GM19328 (cell line): ENCODE results near the gene CAPN14.

Source experiments
- ATAC-seq: cut with Tn5 transposase; IDR thresholded peaks from one replicate; pipeline ENCODE4 v1.9.1; 2021; ENCODE audit warnings: mild to moderate bottlenecking, moderate library complexity; ENCODE audit not compliant: unreplicated experiment

The CAPN14 gene

GRCh38 chr2:31142110-31142509, 75.2 kb downstream of the CAPN14 start:
- no peak for ATAC-seq

DNA sequence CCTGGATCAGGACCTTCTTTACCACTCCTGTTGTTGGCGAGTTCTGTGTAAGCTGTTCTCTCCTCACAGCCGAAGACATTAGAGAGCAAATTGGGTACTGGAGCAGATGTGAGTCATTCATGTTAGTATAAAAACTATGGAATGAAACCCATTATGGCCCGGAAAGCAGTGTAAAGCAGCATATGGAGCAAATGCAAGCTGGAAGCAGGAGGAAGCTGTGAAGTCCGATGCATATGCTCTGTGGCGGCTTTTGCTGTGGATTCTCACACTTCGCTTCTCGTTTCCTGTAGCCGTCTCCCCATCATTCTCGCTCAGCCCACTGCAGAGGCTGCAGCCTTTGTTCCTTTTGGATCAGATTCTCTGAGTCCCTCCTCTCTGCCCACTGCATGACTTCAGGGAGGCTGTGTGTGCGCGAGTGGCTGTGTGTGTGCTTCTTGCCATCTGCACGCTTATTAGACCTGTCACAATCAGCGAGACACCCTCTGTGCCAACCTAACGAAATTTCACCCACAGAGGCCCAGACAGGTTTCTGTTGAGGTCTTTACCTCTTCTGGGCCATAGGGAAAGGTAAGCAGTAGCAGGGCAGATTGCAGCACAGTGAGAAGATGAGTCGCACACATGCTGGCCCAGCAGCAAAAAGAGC, 75.8 kb downstream of the CAPN14 start:
- no peak for ATAC-seq

DNA sequence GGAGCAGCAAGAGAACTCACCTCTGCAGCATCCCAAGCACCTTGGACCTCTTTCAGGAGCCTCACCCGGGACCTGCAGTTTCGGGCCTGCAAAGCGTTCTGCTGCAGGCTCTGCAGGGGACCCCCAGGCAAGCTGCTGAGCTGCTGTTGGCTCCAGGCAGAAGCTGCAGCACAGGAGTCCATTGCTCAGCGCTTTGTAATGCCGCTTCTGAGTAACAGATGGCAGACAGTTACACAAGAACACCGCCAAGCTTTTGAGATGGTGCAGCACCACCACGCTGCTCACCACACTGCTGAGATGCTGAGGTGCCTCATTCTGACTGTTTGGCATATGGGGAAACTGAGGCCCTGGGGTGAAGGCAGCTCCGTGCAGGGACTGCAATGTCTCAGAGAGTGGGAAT, 77.2 kb downstream of the CAPN14 start:
- ATAC-seq: no peak

DNA sequence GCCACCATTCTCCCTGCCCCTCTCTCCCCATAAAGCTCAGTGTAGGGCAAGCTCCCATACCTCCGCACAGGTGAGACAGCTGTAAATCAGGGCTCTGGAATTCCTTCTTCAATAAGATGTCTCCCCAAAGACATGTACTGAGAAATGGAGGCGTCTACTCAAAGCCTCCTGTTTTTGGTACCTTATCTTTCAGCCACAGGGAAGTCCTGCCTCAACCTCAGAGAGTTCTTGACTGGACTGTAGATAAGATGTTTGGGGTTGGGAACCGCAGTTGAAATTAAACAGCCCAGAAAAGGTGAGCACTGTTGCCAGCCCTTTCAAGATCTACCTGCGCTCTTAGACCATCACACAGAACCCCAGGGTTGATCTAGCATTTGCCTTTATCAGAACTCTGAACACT, 77.6 kb downstream of the CAPN14 start:
- ATAC-seq: no peak

GRCh38 chr2:31138037-31138962, 79.0 kb downstream of the CAPN14 start, which contains the start of gene GALNT14:
TSS of gene GALNT14 (minus strand) at chr2:31138440. CDS start at chr2:31138086, 354 bp downstream.
- ATAC-seq: no peak

GRCh38 chr2:31137211-31138036, 79.9 kb downstream of the CAPN14 start:
- ATAC-seq: no peak

- no peak for ATAC-seq
Observed at GRCh38 chr2:31136732-31137131, 80.6 kb downstream of the CAPN14 start.

DNA sequence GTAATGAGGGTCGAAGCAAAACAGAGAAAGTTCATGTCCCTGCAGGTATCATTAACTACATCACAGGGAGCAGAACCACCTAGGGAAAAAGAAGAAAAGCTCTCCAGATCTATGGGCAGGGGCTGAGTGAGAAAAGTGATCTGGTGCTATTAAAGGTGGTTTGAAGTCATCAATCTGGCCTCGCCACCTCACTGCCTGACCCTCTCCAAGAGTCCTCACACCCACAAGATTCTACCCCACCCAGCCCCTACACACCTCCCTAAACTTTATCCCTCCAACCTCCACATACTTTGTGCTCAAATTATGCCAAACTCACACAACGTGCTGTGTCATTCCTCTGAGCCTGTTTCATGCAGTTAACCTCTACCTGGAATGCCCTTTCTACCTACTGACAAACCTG, 81.3 kb downstream of the CAPN14 start:
- no peak for ATAC-seq

GRCh38 chr2:31134480-31134879, 82.8 kb downstream of the CAPN14 start:
- no peak for ATAC-seq

DNA sequence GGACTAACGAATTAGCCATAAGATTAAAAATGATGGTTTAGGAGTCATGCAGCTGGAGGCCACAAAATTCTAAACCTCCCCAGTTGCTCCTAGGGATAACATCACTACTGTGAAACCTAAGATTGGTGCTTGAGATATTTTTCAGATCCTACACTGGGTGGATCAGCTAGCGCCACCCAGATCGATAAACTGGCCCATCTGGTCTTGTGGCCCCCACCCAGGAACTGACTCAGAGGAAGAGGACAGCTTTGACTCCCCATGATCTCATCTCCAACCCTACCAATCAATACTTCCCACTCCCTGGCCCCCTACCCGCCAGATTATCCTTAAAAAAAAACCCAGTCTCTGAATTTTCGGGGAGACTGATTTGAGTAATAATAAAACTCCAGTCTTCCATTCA, 84.5 kb downstream of the CAPN14 start:
- ATAC-seq: no peak

DNA sequence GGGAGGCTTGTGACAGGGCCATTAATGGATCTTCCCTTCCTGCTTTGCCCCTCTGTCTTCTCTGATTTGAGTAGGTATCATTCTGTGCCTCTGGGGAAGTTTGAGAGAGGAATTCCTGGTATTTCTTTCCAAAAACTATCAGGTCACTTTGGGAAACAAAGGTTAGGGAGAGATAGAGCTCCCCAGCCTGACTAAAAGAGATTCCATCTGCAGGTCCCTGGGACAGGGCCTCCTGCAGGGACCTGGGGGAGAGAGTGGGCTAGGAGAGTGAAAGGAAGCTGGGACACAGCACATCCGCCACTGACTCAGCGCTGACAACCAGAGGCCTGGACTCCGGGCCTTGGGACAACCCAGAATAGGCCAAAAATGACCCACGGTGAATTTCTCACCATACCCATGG, 85.4 kb downstream of the CAPN14 start:
- ATAC-seq: no peak

DNA sequence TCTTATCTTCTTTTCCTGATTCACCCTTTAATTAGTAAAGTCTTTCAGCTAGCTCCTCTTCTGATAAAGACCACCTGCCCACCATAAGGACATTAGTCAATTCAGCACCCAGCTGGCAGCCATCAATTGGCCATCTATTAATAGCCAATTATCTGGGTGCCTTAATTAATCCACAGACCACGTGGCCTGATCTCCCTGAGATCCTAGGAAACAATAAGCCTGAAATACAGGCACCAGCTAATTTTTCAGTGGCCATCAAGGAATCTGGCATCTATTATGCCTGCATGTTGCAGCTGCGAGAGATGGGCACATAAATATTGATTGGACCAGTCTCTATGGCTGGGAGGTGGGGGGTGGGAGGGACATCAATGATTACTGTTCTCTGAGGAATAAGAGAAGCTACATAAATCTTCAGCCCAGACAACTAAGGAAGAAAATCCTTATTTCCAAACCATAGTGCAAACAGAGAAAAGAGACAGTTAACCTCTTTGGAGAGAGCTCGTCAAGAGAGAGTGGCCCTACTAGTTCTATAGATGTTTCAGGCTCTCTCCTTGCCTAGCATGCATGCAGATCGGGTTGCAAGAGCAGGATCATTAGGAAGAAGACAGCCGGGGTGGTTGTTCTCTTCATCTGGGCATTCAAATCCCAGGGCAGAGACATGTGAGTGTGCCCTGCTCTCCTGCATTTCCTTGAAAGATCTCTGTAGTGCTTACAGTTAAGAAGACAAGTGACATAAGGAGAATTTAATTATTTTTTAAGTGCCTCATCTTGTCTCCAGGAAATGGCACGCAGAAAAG, 87.7 kb downstream of the CAPN14 start:
- no peak for ATAC-seq

- no peak for ATAC-seq
Observed at GRCh38 chr2:31127931-31128330, 89.4 kb downstream of the CAPN14 start.

- ATAC-seq: no peak
Observed at GRCh38 chr2:31125918-31126695, 91.2 kb downstream of the CAPN14 start.

DNA sequence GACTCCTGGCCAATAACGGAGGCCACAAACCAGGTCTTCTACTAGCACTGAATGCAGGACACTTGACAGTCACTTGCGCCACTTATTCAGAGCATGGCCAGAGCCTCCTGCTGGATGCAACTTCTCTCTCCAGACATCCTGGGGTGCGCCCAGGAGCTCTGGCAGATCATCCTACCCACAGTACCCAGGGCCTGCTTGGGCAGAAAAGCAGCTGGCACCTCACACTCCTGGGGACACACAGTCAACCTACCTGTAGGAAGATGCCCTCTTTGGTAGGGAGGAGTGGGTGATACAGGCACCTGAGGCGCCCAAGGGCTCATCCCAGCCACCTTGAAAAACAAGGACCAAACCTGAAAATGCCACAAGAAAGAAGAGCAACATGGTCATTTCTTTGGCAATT, 92.4 kb downstream of the CAPN14 start:
- ATAC-seq: no peak
